Keratinocyte (primary cell): Measurements from ENCODE around the gene PTPN14. TPM values are rescaled to one million over a fixed set of nuclear protein-coding genes. Genes with fewer than 3 reads are reported as not detected.

Source experiments
- DNase-seq: peaks from one replicate; pipeline ENCODE4 v3.0.0-alpha.2; 2011; ENCODE audit warnings: low read depth, missing footprints, low spot score
- FAIRE-seq: peaks from 2 replicates; lab custom pipeline; 2011; peaks lifted over from hg19 to GRCh38; lab: Jason Lieb, UNC
- H2AFZ ChIP-seq: 2 replicates; pipeline ENCODE4 v1.6.0; 2012; ENCODE audit warnings: low read length, control low read depth, inconsistent platforms; ENCODE audit not compliant: control insufficient read depth
- H3K27ac ChIP-seq: 2 replicates; pipeline ENCODE4 v1.5.1; 2011; ENCODE audit warnings: low read length; ENCODE audit not compliant: control insufficient read depth, insufficient read depth
- H3K27me3 ChIP-seq: 3 replicates; pipeline ENCODE4 v1.6.0; 2011; ENCODE audit warnings: low read length; ENCODE audit not compliant: control insufficient read depth, insufficient read depth; ENCODE audit errors: extremely low read depth
- H3K36me3 ChIP-seq, 2 experiments: 2 replicates in 1 of 2; 3 replicates in 1 of 2; pipeline ENCODE4 v1.5.1; 2011; ENCODE audit warnings: low read length in 2 of 2, mild to moderate bottlenecking in 1 of 2; ENCODE audit not compliant: control insufficient read depth in 2 of 2, insufficient read depth in 2 of 2; ENCODE audit errors: extremely low read depth in 1 of 2
- H3K4me1 ChIP-seq: 3 replicates; pipeline ENCODE4 v1.5.1; 2011; ENCODE audit warnings: low read length; ENCODE audit not compliant: control insufficient read depth, insufficient read depth; ENCODE audit errors: extremely low read depth
- H3K4me2 ChIP-seq: 3 replicates; pipeline ENCODE4 v1.6.0; 2011; ENCODE audit warnings: low read depth, low read length; ENCODE audit not compliant: control insufficient read depth, insufficient read depth; ENCODE audit errors: extremely low read depth
- H3K4me3 ChIP-seq, 3 experiments: fragments of 200-600 bp in 1 of 3; sonication (generic) in 1 of 3; 2 replicates in 2 of 3; 3 replicates in 1 of 3; pipeline ENCODE4 v1.5.1; 2011 to 2016; ENCODE audit warnings: low read length in 3 of 3, mild to moderate bottlenecking in 3 of 3, control low read depth in 2 of 3, inconsistent platforms in 1 of 3, low read depth in 1 of 3, mixed read lengths in 1 of 3, mixed run types in 1 of 3, moderate library complexity in 1 of 3; ENCODE audit not compliant: control insufficient read depth in 2 of 3, insufficient read depth in 2 of 3; ENCODE audit errors: extremely low read depth in 1 of 3
- H3K79me2 ChIP-seq: 2 replicates; pipeline ENCODE4 v1.6.0; 2012; ENCODE audit warnings: low read length; ENCODE audit not compliant: control insufficient read depth, insufficient read depth
- H3K9ac ChIP-seq: 3 replicates; pipeline ENCODE4 v1.6.0; 2011; ENCODE audit warnings: low read length; ENCODE audit not compliant: control insufficient read depth, insufficient read depth; ENCODE audit errors: extremely low read depth
- H3K9me1 ChIP-seq: 3 replicates; pipeline ENCODE4 v1.6.0; 2011; ENCODE audit warnings: low read length; ENCODE audit not compliant: control insufficient read depth, insufficient read depth; ENCODE audit errors: extremely low read depth
- H3K9me3 ChIP-seq: 2 replicates; pipeline ENCODE4 v1.5.1; 2012; ENCODE audit warnings: low read depth, low read length; ENCODE audit not compliant: control insufficient read depth
- H4K20me1 ChIP-seq: 3 replicates; pipeline ENCODE4 v1.6.0; 2011; ENCODE audit warnings: low read length; ENCODE audit not compliant: control insufficient read depth, insufficient read depth; ENCODE audit errors: extremely low read depth
- EZH2 ChIP-seq: IDR thresholded peaks from one replicate; pipeline ENCODE4 v1.6.1; 2012; ENCODE audit warnings: inconsistent platforms, mild to moderate bottlenecking, low read length, moderate library complexity
- dilution Hi-C: fragments of 300-500 bp; cut with MboI; formaldehyde crosslinking; loops from one replicate; pipeline ENCODE4 v1.7.0; 2020; ENCODE audit warnings: low sequenced_read_pairs; ENCODE audit not compliant: extremely low pct_ligation_motif_present
- polyA plus RNA-seq, 5 experiments: library from polyadenylated mRNA; depleted of rRNA in 3 of 5; stranded (reverse) in 3 of 5; stranded (forward) in 1 of 5; unstranded in 1 of 5; fragments of >200 nt; gene quantifications; 1 replicate in 1 of 5; 2 replicates in 3 of 5; 3 replicates in 1 of 5; pipeline versions ENCODE4 v1.2.1 to v1.2.3, GENCODE V29; 2011 to 2012; ENCODE audit warnings: missing spikeins in 2 of 5, low read depth in 1 of 5, low replicate concordance in 1 of 5
- TF ChIP-seq, protein P1 (sequence below), 3 experiments: IDR thresholded peaks in 1 of 3; conservative IDR thresholded peaks in 1 of 3; optimal IDR thresholded peaks in 1 of 3; 2 replicates in 2 of 3; 3 replicates in 1 of 3; pipeline versions ENCODE3 to v1.5.1; 2011; ENCODE audit warnings: low read length in 3 of 3, mild to moderate bottlenecking in 3 of 3, moderate library complexity in 2 of 3, control low read depth in 1 of 3, inconsistent platforms in 1 of 3; ENCODE audit not compliant: insufficient read depth in 2 of 3; ENCODE audit errors: extremely low read depth in 1 of 3

Gene PTPN14
- polyA plus RNA-seq, 1 donor (not counting 4 experiments of a cell fraction or from before 2014, with no cell fraction given): 29.9 TPM

DNA sequence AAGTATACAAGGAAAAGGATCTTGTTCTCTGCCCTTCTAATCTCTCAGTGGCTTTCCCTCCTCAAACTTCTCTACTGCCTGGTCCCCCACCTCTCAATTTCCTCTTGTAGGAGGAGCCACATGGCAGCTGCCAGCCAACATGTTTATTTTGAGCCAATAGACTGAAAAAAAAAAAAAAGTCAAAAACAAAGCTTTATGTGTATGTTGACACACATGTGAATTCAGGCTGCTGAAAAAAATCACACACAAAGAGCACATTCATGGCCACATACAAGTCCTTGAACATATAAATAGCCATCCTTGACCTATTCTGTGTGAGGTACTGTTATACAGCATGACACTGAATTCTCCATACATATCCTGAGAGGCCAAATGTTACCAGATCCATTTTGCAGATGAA lies 3.7 kb downstream of the PTPN14 start:
- Histone ChIP-seq H3K27ac (peak overlapping the region; percentile 96), H3K79me2 (peaks cover 87% of the 10 kb centered on the region), H3K9ac (peak overlapping the region; percentile 99), H2AFZ (no peak overlapping the region), H3K4me2 (peak overlapping the region; percentile 93), H3K36me3 (peaks cover 11 to 16% of the 10 kb centered on the region in 2 experiments), H3K9me1 (peaks cover 4% of the 10 kb centered on the region), H4K20me1 (peaks cover 9% of the 10 kb centered on the region), H3K4me1 (peaks cover 49% of the 10 kb centered on the region), H3K4me3 (peak overlapping the region; percentile 71 to 99 (median 97)), H3K27me3 (no peaks in the 10 kb centered on the region), H3K9me3 (no peaks in the 10 kb centered on the region)
- DNase-seq (no peak), FAIRE-seq (no peak)
- TF ChIP-seq, protein P1, sequence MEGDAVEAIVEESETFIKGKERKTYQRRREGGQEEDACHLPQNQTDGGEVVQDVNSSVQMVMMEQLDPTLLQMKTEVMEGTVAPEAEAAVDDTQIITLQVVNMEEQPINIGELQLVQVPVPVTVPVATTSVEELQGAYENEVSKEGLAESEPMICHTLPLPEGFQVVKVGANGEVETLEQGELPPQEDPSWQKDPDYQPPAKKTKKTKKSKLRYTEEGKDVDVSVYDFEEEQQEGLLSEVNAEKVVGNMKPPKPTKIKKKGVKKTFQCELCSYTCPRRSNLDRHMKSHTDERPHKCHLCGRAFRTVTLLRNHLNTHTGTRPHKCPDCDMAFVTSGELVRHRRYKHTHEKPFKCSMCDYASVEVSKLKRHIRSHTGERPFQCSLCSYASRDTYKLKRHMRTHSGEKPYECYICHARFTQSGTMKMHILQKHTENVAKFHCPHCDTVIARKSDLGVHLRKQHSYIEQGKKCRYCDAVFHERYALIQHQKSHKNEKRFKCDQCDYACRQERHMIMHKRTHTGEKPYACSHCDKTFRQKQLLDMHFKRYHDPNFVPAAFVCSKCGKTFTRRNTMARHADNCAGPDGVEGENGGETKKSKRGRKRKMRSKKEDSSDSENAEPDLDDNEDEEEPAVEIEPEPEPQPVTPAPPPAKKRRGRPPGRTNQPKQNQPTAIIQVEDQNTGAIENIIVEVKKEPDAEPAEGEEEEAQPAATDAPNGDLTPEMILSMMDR (optimal IDR thresholded peaks at IDR 0.05 in 1 of 3, IDR thresholded peaks at IDR 0.05 in 1 of 3, conservative IDR thresholded peaks at IDR 0.05 in 1 of 3; ENCODE audit: extremely low read depth in 1 of 3, insufficient read depth in 2 of 3, low read length in 3 of 3): no peak
- TF ChIP-seq EZH2: no peak
- dilution Hi-C loops: no loop called here

DNA sequence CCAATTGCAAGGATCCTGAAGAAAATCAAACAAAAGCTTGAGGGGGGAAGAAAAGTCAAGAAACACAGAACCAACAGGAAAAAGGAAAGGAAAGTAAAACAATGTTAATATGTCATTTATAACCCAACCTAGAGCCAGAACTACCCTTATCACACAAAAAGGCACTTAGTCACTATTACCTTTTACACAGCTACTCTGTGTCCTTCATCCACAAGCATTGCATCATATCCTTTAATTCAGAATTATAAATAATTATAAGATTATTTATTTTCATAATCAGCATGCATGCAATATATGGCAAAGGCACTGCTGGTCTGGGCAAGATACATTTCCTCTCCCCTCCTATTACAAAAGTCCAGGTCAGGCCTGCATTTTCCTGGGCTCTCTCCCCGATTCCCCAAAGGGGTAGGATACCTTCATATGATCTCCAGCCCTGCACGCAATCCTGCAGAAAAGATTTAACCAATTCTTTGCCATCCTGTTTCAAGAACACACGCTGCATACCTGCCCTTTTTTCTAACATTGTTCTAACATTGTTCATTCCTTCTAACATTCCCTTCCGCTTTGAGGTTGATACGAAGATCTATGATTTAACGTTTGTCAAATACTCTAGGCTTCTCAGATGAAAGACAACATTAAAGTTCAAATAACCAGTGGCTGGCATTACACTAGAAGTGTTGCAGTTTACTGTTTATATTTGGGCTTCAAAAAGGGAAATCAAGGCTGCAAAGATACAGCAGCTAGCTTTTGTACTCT lies 4.3 kb downstream of the PTPN14 start:
- H3K9me3 ChIP-seq: no peaks in the 10 kb centered on the region
- H3K4me2 ChIP-seq: peak overlapping the region; percentile 93
- dilution Hi-C loops: no loop called here
- H3K4me3 ChIP-seq: peak overlapping the region; percentile 71 to 99 (median 97)
- DNase-seq (no peak), FAIRE-seq (peak; percentile 34)
- peaks cover 93% of the 10 kb centered on the region for H3K79me2 ChIP-seq
- H3K27ac ChIP-seq: peak overlapping the region; percentile 96
- H3K4me1 ChIP-seq: peaks cover 51% of the 10 kb centered on the region
- peaks cover 12 to 21% of the 10 kb centered on the region in 2 experiments for H3K36me3 ChIP-seq
- no peak overlapping the region for H2AFZ ChIP-seq
- peak overlapping the region; percentile 99 for H3K9ac ChIP-seq
- peaks cover 4% of the 10 kb centered on the region for H3K9me1 ChIP-seq
- no peak for TF ChIP-seq EZH2
- TF ChIP-seq, protein P1 (optimal IDR thresholded peaks at IDR 0.05 in 1 of 3, IDR thresholded peaks at IDR 0.05 in 1 of 3, conservative IDR thresholded peaks at IDR 0.05 in 1 of 3; ENCODE audit: extremely low read depth in 1 of 3, insufficient read depth in 2 of 3, low read length in 3 of 3): no peak
- peaks cover 9% of the 10 kb centered on the region for H4K20me1 ChIP-seq
- H3K27me3 ChIP-seq: no peaks in the 10 kb centered on the region
